Transverse colon (tissue), 4 donors: ENCODE measurements around the gene PPM1L. TPM values are rescaled to one million over a fixed set of nuclear protein-coding genes. Genes with fewer than 3 reads are reported as not detected.

Experiments
- DNase-seq: peaks from one replicate; pipeline ENCODE4 v3.0.0-alpha.2; 2019
- H3K27ac ChIP-seq, 4 donors: fragments of 200-600 bp; sonication (generic); 2 replicates each; pipeline ENCODE4 v1.5.1; 2016 to 2018; ENCODE audit warnings: inconsistent platforms in 4 of 4
- H3K27me3 ChIP-seq: fragments of 200-600 bp; sonication (generic); 2 replicates; pipeline ENCODE4 v1.5.1; 2017; ENCODE audit warnings: inconsistent platforms
- H3K36me3 ChIP-seq, 4 donors: fragments of 200-600 bp; sonication (generic); 2 replicates each; pipeline ENCODE4 v1.5.1; 2017 to 2019; ENCODE audit warnings: inconsistent platforms in 4 of 4
- H3K4me1 ChIP-seq, 4 donors: fragments of 200-600 bp; sonication (generic); 2 replicates each; pipeline ENCODE4 v1.5.1; 2017 to 2020; ENCODE audit warnings: inconsistent platforms in 4 of 4
- H3K4me3 ChIP-seq, 4 donors: fragments of 200-600 bp; sonication (generic); 1 replicate in 1 of 4; 2 replicates in 3 of 4; pipeline versions ENCODE4 v1.5.1 to v1.6.1; 2017 to 2019; ENCODE audit warnings: inconsistent platforms in 4 of 4
- H3K9me3 ChIP-seq, 2 donors: fragments of 200-600 bp; sonication (generic); 2 replicates each; pipeline ENCODE4 v1.5.1; 2017 to 2019; ENCODE audit warnings: inconsistent platforms in 2 of 2
- EP300 ChIP-seq: sonication (generic); formaldehyde crosslinking; IDR thresholded peaks from one replicate; pipeline ENCODE4 v1.6.1; 2017; ENCODE audit warnings: antibody characterized with exemption, low read depth
- POLR2A ChIP-seq: fragments of 450-650 bp; IDR thresholded peaks from one replicate; pipeline ENCODE4 v1.6.1; 2016; ENCODE audit warnings: antibody characterized with exemption, mild to moderate bottlenecking, moderate library complexity
- POLR2AphosphoS5 ChIP-seq, 3 donors: sonication (generic); formaldehyde crosslinking; IDR thresholded peaks; one replicate each; pipeline ENCODE4 v1.6.1; 2016; ENCODE audit warnings: antibody characterized with exemption in 3 of 3
- WGBS, 2 donors: methylation state at CpG; one replicate each; pipeline ENCODE4 v1.1.5; 2018; ENCODE audit warnings: low coverage in 1 of 2; 5-methylcytosine and 5-hydroxymethylcytosine counted together
- in situ Hi-C, 4 donors: fragments of 200-750 bp; cut with MboI; loops; one replicate each; pipeline versions ENCODE4 v1.15.0 to v1.15.1; 2017; ENCODE audit warnings: low sequenced_read_pairs in 3 of 4, low pct_ligation_motif_present in 1 of 4, low pct_unique_long_range_greater_than_20kb in 1 of 4
- intact Hi-C: fragments of 100-400 bp; cut with DNase I; formaldehyde crosslinking; loops from one replicate; pipeline ENCODE4 v1.15.1; 2023; ENCODE audit warnings: low total_unique reads
- total RNA-seq, 4 donors: library from RNA; depleted of rRNA; stranded (reverse); fragments of >200 nt; gene quantifications; one replicate each; pipeline ENCODE4 v1.1.0, GENCODE V29; 2016
- TF ChIP-seq, protein P1 (sequence below), 5 experiments: fragments of 200-600 bp in 3 of 5; fragments of 450-650 bp in 2 of 5; sonication (generic) in 3 of 5; IDR thresholded peaks; 1 replicate in 2 of 5; 2 replicates in 3 of 5; pipeline ENCODE4 v1.5.1; 2016 to 2017; ENCODE audit warnings: antibody characterized with exemption in 5 of 5, inconsistent platforms in 3 of 5, mild to moderate bottlenecking in 2 of 5, moderate library complexity in 1 of 5

Gene PPM1L
- total RNA-seq, 4 donors from 2014 or later: 17.2 to 35.5 (median 25.6) TPM

DNA sequence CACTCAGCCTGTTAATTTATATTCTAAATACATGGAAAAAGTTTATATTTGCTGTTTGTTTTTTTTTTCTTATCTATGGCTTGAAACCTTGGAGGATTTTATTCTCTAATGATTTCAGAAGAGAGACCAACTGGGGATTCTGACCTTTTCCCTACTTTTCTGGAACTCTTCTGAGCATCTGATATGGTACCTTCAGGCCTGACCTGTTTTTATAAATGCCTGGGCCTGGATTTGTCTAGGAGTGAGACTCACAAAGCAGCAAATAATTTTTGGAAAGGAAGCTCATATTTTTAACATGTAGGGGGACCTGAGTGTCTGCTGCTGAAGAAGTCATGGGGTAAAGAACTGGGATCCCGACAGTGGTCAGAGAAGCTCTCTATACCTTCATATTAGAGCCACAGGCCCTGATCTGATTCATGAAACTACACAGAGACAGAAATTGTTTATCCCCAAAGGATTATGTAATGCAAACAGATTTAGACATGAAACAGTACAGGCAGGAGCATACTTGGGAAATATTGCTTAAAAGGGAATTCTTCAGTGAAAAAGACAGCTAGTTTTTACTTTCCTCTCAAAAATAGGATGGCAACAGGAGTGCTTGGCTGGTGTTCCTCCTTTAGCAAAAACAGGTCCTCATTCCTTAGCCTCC is 15.9 kb downstream of the PPM1L start:
- no peak for DNase-seq
- WGBS, 2 donors: 59% methylated on average over 1 of the region's 1 CpG; no CpG with 5 or more reads in 1 of the 2 donors
- intact Hi-C loops (no loop called here), in situ Hi-C loops (no loop called here)
- TF ChIP-seq POLR2A (no peak), POLR2AphosphoS5 (IDR thresholded peaks at IDR 0.05) (peak in 1 of 3 donors; percentile 53)
- Histone ChIP-seq H3K27me3 (no peaks in the 10 kb centered on the region), H3K4me3 (no peak overlapping the region), H3K4me1 (peaks cover 0 to 14% (median 2%) of the 10 kb centered on the region in 4 donors), H3K9me3 (no peaks in the 10 kb centered on the region), H3K27ac (peak overlapping the region; percentile 30 to 60 (median 42)), H3K36me3 (no peaks in the 10 kb centered on the region)

DNA sequence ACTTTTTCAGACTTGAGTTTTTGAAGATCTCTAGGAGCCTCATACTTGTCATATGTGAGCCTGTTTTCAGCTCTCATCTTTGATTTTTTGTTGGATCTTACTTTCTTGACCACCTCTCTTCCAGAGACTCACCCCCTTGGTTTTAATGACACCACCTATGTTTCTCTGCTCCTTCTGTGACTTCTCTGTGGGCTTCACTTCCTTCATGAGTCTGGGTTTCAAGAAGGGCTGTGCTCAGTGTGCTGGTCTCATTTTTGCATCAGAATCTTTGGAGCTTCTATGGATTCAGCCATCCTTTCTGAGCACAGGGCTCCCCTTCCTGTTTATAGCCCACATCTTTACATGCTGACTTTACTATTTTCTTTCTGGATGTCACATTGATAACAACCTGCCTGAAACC is 17.7 kb downstream of the PPM1L start:
- DNase-seq: no peak
- H3K27me3 ChIP-seq: no peaks in the 10 kb centered on the region
- H3K4me1 ChIP-seq: peaks cover 0 to 18% (median 2%) of the 10 kb centered on the region in 4 donors
- H3K36me3 ChIP-seq: no peaks in the 10 kb centered on the region
- no peak overlapping the region for H3K4me3 ChIP-seq
- H3K9me3 ChIP-seq: no peaks in the 10 kb centered on the region
- intact Hi-C loops: no loop called here
- TF ChIP-seq EP300 (no peak), POLR2A (no peak), POLR2AphosphoS5 (IDR thresholded peaks at IDR 0.05) (no peak)
- TF ChIP-seq, protein P1, sequence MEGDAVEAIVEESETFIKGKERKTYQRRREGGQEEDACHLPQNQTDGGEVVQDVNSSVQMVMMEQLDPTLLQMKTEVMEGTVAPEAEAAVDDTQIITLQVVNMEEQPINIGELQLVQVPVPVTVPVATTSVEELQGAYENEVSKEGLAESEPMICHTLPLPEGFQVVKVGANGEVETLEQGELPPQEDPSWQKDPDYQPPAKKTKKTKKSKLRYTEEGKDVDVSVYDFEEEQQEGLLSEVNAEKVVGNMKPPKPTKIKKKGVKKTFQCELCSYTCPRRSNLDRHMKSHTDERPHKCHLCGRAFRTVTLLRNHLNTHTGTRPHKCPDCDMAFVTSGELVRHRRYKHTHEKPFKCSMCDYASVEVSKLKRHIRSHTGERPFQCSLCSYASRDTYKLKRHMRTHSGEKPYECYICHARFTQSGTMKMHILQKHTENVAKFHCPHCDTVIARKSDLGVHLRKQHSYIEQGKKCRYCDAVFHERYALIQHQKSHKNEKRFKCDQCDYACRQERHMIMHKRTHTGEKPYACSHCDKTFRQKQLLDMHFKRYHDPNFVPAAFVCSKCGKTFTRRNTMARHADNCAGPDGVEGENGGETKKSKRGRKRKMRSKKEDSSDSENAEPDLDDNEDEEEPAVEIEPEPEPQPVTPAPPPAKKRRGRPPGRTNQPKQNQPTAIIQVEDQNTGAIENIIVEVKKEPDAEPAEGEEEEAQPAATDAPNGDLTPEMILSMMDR (IDR thresholded peaks at IDR 0.05): no peak
- H3K27ac ChIP-seq: peak overlapping the region in 1 of 4 donors; percentile 1
- in situ Hi-C loops: no loop called here

DNA sequence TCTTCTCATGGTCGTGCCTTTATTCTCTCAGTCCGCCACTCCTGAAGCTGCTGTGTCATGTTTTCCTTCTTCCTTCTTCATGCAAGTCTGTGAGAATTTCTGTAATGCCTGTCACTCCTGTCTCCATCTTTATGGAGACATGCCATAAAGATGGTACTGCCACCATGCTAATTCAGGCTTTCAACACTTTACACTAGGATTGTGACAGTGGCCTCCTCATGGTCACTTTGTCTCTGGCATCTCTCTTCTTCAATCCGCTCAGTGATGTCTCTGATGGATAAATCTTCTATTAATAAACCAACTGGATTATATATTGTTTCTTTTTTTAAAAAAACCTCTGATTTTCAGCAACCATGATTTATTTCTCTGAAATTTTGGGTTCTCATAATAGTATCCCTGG is 18.1 kb downstream of the PPM1L start:
- WGBS, 2 donors: 87 to 94% methylated on average over 3 of the region's 3 CpGs
- Histone ChIP-seq H3K4me3 (no peak overlapping the region), H3K27me3 (no peaks in the 10 kb centered on the region), H3K27ac (no peak overlapping the region), H3K9me3 (no peaks in the 10 kb centered on the region), H3K36me3 (no peaks in the 10 kb centered on the region), H3K4me1 (peaks cover 0 to 23% (median 2%) of the 10 kb centered on the region in 4 donors)
- in situ Hi-C loops: no loop called here
- no peak for DNase-seq
- TF ChIP-seq, protein P1 (IDR thresholded peaks at IDR 0.05): no peak
- TF ChIP-seq POLR2AphosphoS5 (IDR thresholded peaks at IDR 0.05) (no peak), POLR2A (no peak), EP300 (no peak)
- intact Hi-C loops: no loop called here

DNA sequence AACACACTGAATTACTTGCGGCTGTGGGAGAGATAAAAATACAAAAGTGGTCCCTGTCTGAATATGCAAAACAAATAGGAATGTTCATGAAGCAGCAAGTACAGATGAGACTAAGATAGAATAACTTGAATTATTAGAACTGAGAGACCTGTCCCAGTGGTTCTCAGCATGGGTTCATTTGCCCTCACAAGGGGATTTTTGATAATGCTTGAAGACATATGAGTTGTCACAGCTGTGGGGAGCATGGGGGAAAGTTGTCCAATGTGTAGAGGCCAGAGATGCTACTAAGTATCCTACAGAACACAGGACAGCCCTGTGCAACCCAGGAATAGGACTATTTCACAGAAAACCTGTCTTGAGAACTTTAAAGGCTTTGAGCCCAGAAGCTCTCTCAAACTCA is 22.4 kb downstream of the PPM1L start:
- Histone ChIP-seq H3K27me3 (no peaks in the 10 kb centered on the region), H3K36me3 (no peaks in the 10 kb centered on the region), H3K9me3 (no peaks in the 10 kb centered on the region), H3K4me1 (peaks cover 0 to 22% (median 5%) of the 10 kb centered on the region in 4 donors), H3K4me3 (no peak overlapping the region), H3K27ac (no peak overlapping the region)
- TF ChIP-seq POLR2AphosphoS5 (IDR thresholded peaks at IDR 0.05): no peak
- TF ChIP-seq, protein P1 (IDR thresholded peaks at IDR 0.05): no peak
- TF ChIP-seq POLR2A: no peak
- TF ChIP-seq EP300: no peak
- intact Hi-C loops: no loop called here
- in situ Hi-C loops: no loop called here
- DNase-seq: no peak
- 59 to 64% methylated on average over 1 of the region's 1 CpG for WGBS, 2 donors

DNA sequence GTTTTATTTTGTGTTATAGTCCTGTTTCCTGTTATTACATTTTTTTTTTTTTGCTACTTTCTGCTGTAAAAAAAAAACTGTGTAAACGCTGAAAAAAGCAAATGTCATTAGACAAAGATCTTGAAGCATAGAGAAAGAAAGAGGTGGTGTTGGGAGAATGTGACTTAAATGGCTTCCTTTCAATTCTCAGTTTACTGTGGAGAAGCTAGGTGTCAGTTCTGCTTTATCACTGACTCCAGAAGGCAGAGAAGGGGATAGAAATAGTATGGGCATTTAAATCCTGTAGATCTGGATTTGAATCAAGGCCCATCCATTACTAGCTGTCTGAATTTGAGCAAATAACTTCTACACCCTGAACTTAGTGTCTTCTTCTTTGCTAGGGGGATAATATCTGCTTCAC is 23.0 kb downstream of the PPM1L start:
- TF ChIP-seq EP300: no peak
- no peak for TF ChIP-seq POLR2AphosphoS5 (IDR thresholded peaks at IDR 0.05)
- TF ChIP-seq, protein P1 (IDR thresholded peaks at IDR 0.05): no peak
- TF ChIP-seq POLR2A: no peak
- H3K9me3 ChIP-seq: no peaks in the 10 kb centered on the region
- H3K36me3 ChIP-seq: no peaks in the 10 kb centered on the region
- H3K27me3 ChIP-seq: no peaks in the 10 kb centered on the region
- intact Hi-C loops (no loop called here), in situ Hi-C loops (no loop called here)
- no peak overlapping the region for H3K4me3 ChIP-seq
- 53 to 54% methylated on average over 1 of the region's 1 CpG for WGBS, 2 donors
- H3K4me1 ChIP-seq: peaks cover 0 to 22% (median 5%) of the 10 kb centered on the region in 4 donors
- no peak for DNase-seq
- no peak overlapping the region for H3K27ac ChIP-seq
